GM21619 (cell line): Measurements from ENCODE around the gene TSC22D3.
"Not testable (repeated sequence)": the region's sequence is repeated elsewhere in the genome, so short reads cannot be mapped to it uniquely, and the experiment has no call there.

Experiments
- ATAC-seq: cut with Tn5 transposase; IDR thresholded peaks from one replicate; pipeline ENCODE4 v1.9.1; 2021; ENCODE audit not compliant: unreplicated experiment

TSC22D3 gene

GRCh38 chrX:107712231-107713202 is 63.1 kb downstream of the TSC22D3 start:
- ATAC-seq = no peak

- no peak for ATAC-seq
Measured at GRCh38 chrX:107711521-107712181, 63.9 kb downstream of the TSC22D3 start.

DNA sequence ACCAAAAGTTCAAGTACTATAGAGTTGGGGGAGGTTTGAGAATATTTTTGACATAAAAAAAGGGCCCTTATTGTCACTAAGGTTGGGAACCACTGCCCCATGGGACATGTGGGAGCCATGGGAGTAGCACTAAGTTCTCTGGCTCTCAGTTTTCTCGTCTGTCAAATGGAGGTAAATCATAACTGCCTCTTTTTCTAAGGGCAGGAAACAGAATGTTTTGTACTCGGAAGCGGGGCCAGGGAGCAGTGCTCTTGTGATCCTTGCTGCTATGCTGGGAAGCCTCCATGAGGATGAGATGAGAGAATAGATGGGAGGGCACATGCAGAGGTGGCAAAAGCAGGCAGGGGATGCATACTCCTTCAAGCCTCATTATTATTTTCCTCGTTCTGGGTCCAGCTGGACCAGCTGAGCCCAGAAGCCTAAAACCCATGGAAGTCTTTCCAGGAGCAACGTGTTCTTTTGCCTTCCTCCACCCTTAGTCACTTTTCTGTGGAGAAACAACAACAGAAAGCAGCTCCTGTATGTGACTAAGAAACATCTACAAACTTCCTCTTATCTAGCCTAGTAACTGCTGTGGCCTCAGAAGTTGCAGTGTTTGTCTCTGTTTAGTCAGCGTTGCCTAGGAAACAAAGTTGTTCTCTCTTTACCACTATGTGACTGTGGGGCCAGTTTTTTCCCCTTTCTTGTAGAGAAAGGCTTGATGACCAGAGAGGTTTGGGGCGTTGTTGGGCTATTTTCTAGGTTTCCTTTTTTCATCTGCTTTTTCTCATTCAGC is 64.8 kb downstream of the TSC22D3 start:
- ATAC-seq = peak; percentile 90

- ATAC-seq = peak; percentile 40
Measured at GRCh38 chrX:107709266-107709806, 66.3 kb downstream of the TSC22D3 start.

DNA sequence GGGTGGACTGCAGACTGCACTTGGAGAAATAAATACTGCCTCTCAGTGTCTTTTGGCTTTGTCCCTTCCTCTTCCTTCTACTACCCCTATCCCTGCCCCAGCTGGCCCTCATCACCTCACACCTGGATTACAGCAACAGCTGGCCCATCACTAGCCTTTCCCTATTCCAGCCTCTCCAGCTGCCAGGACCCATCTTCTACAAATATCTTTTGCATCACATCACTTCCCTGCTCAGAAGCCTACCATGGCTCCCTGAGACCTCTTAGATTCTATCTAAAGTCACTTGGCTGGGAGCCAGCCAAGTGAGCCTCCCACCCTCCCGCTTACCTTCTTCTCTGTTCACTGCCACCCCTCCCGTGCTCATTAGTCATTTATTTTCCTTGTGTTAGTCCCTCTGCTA is 66.8 kb downstream of the TSC22D3 start:
- ATAC-seq = no peak

DNA sequence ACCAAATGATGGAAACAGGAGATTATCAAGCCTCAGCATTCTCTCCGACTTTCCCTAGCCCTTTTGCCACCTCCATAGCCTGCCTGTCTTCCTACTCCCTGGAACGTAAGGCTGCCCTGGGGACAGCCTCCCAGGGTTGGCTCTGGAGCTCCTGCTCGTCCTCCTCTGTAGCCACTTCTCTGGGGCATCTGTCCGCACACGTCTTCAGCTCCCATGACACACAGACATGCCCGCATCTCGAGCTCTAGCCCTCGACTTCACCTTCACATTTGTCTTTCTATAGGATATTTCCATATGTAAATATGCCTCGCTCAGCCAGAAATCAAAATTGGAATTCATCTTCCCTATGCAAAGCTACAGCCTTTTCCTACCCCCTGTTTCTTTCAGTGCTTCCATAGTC is 67.7 kb downstream of the TSC22D3 start:
- ATAC-seq = no peak

GRCh38 chrX:107706309-107706708 is 69.3 kb downstream of the TSC22D3 start:
- no peak for ATAC-seq

GRCh38 chrX:107704587-107704986 is 71.0 kb downstream of the TSC22D3 start:
- no peak for ATAC-seq

DNA sequence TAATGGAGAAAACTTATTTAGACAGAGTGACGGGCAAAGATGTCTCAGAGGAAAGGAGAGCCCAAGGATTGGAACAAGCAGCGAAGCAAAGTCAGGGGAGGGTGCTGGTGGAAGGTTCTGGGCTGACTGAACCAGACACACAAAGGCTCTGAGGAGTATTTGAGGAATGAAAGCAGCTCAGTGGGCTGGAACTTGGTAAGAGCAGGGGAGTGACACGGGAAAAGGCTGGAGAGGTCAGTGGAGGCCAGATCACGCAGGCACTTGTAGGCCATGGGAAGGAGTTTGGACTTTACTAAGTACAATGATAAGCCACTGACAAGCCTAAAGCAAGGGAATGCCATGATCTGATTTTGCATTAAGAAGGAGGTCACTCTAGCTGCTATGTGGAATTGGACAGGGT is 71.4 kb downstream of the TSC22D3 start:
- ATAC-seq = no peak

DNA sequence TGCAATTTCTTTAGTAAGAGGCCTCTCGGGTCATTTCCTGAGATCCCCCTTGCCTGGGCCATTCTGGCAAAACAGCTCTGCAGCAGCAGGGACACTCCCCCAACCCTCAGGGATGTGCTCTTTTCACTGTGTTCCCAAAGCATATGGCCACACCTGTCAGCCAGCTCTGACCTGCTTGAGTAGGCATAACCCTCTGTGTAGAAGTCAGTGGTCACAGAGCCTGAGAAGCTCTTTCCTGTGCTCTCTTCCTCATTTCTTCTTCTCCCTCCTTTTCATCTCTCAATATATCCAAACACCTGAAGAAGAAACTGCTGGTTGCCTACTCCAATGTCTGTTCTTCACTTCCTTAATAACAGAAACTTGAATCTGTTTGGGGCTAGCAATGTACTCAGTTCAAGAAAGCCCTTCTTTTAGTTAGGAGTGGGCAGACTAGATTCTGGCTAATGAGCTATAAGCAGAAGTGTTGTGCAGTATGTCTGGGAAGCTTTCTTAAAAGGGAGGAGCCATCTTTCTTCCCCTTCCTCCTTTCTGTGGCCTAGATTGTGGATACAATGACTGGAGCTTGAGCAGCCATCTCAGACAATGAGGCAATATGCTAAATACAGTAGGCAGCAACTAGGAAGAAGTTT is 74.0 kb downstream of the TSC22D3 start:
- peak; percentile 84 for ATAC-seq

DNA sequence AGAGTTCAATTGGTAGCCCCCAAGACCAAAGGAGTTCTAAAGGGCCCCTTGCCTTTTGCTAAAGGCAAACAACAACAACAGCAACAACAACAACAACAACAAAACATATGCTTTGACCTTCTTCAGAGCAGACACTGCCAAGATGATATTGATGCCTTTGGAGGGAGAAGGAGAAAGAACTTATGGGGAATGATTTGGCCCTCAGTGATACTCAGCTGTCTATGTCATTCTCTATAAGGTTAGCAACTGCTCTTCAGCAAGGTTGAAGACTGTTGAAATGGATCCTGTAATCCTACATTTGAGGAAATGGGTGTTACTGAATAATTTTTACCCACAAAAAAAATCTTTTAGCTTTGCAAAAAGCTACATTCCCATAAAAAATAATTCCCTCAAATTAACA is 74.8 kb downstream of the TSC22D3 start:
- no peak for ATAC-seq

GRCh38 chrX:107700317-107700774 is 75.2 kb downstream of the TSC22D3 start:
- no peak for ATAC-seq

GRCh38 chrX:107699616-107700015 is 76.0 kb downstream of the TSC22D3 start:
- no peak for ATAC-seq

DNA sequence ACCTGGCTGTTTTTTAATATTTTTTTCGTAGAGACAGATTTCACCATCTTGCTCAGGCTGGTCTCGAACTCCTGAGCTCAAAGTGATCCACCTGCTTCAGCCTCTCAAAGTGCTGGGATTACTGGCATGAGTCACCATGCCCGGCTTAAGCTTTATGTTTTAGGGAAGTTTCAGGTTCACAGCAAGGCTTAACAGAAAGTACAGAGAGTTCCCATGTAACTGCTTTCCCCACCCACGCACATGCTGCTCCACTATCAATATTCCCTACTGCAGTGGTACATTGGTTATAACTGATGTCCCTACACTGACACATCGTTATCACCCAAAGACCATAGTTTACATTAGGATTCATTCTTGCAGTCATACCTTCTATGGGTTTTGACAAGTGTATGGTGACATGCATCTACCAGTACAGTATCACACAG is 84.6 kb downstream of the TSC22D3 start:
- no peak for ATAC-seq

DNA sequence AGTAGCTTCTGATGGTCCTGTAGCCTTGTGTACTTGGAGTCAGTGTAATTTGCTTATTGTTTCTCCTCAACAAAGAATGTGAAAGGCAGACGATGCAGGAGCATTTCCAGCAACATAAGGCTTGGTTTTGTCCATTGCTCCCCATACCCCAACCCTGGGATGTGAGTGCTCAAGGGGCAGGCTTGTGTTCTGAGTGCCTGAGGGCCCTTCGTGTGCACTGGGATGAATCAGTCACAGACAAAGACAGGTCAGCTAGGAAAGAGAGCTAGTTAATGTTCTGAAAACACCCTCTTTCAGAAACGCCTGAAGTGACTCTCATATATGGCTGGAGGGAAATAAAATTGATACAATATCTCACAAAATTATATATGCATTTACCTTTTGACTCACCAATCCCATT is 88.1 kb downstream of the TSC22D3 start:
- no peak for ATAC-seq

DNA sequence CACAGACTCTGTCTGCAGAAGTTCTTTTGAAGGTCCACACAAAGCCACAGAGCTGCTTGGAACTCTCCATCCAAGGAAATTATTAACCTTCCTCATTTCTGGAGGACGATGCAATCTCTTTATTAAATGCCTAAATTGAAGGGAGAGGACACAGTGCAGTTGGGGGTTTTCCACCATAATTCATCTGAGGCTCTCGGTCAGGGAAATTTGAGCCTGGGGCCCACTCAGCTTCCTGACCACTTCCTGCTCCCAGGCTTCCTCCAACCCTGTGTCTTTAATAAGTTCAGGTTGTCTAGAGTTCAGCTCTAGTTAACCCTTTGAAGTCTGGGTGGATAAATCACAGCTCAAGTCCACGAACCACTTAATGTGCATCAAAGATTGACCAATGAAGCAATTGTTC is 88.8 kb downstream of the TSC22D3 start:
- ATAC-seq = no peak

DNA sequence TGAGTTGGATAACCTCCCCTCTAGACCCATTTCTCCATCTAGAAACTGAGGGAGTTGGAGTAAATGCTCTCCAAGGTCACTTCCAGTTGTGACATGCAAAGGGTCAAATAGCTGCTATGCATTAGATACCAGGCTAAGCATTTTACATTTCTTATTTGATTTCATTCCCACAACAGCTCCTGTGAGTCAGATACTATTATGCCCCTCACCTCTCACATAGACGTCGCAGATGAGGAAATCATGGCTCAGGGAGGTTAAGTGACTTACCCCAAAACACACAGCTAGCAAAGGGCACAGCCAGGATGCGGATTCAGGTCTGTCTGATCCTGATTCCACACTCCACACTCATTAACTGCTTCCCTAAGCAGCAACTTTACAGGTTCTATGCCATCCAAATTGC is 89.6 kb downstream of the TSC22D3 start:
- ATAC-seq = no peak

GRCh38 chrX:107685586-107685985 is 90.0 kb downstream of the TSC22D3 start:
- ATAC-seq = not testable (repeated sequence)

DNA sequence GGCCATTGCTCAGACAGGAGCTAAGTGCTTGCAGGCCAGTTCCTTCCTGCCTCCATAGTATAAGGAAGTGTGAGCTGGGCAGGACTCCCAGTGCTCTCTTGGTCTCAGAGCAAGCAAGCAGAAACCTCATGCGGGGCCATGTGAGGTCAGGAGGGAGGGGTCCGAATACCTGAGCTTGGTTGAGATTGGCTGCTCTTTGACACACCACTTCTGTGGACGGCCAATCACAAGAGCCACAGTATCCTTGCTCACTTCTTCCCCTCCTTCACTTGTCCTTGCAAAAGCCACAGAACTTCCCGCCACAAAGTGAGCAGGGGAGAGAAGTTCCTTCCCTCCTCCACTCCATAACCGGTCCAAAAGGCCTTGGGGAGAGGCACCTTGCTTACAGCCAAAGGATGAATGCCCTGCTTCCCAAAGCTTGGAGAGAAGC is 90.6 kb downstream of the TSC22D3 start:
- peak; percentile 93 for ATAC-seq

DNA sequence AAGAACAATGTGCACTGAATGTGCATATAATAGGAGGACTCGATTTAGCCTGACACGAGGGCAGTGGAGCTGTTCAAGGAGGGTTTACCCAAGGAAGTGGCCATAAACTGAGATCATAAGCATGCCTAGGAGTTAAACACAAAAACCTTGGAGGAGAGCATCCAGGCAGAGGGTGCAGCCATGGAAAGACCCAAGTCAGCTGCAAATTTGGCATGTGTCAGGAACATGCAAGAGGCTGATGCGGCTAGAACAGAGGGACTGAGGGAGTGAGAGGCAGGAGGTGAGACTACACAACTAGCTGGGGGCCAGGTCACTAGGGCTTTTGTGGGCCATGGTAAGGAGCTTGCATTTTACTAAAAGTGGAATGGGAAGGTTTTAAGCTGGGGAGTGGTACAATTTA is 91.7 kb downstream of the TSC22D3 start:
- ATAC-seq = no peak
